ENCODE measurements around the gene HERPUD1.

Gene HERPUD1

DNA sequence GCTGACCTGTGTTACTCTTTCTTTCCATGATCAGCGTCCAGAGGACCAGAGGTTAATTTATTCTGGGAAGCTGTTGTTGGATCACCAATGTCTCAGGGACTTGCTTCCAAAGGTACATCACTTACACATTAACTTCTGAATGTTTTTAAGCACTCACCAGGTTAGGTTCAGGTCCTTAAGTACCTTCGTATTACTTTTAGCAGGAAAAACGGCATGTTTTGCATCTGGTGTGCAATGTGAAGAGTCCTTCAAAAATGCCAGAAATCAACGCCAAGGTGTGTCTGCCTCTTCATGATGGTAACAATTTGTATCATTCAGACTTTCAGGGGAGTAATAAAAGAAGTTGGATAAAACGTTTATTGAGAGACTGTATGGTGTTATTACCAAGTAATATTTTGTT is 3.3 kb downstream of the HERPUD1 start:
- Histone ChIP-seq H3K4me1 (ENCODE audit: control insufficient read depth, insufficient read depth, low read length, poor library complexity, severe bottlenecking) (no peaks in the 10 kb centered on the region), H3K9me3 (ENCODE audit: control insufficient read depth, low read length) (no peaks in the 10 kb centered on the region), H3K4me3 (ENCODE audit: extremely low read depth, insufficient read depth, low read length, poor library complexity, severe bottlenecking) (no peak overlapping the region), H3K36me3 (ENCODE audit: control insufficient read depth, insufficient read depth, low read length) (peaks cover 64% of the 10 kb centered on the region), H3K27ac (ENCODE audit: low read depth, low read length, severe bottlenecking) (no peak overlapping the region)
- WGBS, 2 experiments (ENCODE audit: insufficient coverage in 2 of 2), result 89 to 97% methylated on average over 3 to 4 of the region's 5 CpGs

GRCh38 chr16:56936491-56936890 is 4.5 kb downstream of the HERPUD1 start:
- Histone ChIP-seq H3K36me3 (ENCODE audit: control insufficient read depth, insufficient read depth, low read length) (peaks cover 77% of the 10 kb centered on the region), H3K9me3 (ENCODE audit: control insufficient read depth, low read length) (no peaks in the 10 kb centered on the region), H3K4me1 (ENCODE audit: control insufficient read depth, insufficient read depth, low read length, poor library complexity, severe bottlenecking) (no peaks in the 10 kb centered on the region), H3K4me3 (ENCODE audit: extremely low read depth, insufficient read depth, low read length, poor library complexity, severe bottlenecking) (no peak overlapping the region), H3K27ac (ENCODE audit: low read depth, low read length, severe bottlenecking) (no peak overlapping the region)
- WGBS, 2 experiments (ENCODE audit: insufficient coverage in 2 of 2), result 93 to 100% methylated on average over 2 to 4 of the region's 5 CpGs

DNA sequence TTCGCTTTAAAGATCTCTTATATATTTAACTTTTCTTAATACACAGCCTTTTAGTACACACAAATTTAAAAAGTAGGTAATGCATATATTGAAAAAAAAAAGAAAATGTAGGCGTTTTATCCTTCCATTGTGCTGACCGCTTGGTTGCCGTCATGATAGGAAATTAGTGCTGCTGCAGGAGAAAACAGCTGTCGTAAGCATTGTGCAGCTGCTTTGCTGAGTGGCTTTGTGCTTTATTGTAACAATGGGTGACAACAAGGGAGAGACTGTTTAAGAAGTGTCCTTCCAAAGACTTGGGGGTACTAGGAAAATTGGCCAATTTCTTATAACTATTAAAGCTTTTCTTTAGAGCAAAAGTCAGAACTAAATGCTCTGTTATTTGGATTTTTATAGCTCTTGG is 5.0 kb downstream of the HERPUD1 start:
- H3K36me3 ChIP-seq (ENCODE audit: control insufficient read depth, insufficient read depth, low read length), result peaks cover 81% of the 10 kb centered on the region

DNA sequence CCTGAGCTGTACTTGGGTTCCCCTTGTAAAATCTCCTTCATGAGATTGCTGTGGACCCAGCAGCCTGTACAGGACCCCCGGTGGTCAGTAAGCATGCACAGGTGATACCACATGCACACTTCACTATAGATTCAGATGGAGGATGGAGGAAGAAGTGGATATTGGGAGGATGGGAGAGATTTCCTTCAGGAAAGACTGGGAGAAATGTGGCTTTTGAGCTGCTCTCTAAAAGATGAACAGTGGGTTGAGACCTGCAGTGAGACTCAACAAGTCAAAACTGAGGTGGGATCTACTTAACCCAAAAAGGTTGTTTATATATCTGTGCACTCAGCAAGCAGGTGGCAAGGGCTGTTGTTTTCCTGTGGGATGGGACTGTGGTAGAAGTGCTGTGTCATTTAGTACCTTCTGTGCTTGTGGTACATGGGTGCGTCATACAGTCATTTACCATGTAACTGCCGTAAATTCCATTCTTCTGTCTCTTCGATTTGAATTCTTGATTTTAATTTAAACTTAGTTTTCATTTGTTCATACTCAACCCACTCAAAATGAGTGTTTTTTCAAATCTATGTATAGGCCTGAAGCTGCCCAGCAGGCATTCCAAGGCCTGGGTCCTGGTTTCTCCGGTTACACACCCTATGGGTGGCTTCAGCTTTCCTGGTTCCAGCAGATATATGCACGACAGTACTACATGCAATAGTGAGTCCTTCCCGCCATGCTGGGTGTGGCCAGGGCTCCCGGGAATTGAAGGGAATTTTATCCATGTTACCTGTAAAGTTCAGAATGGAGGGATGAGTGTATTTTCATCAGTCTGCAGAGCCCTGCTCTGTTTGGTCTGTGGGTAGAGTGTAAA is 6.9 kb downstream of the HERPUD1 start:
- Histone ChIP-seq H3K4me1 (ENCODE audit: control insufficient read depth, insufficient read depth, low read length, poor library complexity, severe bottlenecking) (no peaks in the 10 kb centered on the region), H3K27ac (ENCODE audit: low read depth, low read length, severe bottlenecking) (no peak overlapping the region), H3K4me3 (ENCODE audit: extremely low read depth, insufficient read depth, low read length, poor library complexity, severe bottlenecking) (no peak overlapping the region), H3K36me3 (ENCODE audit: control insufficient read depth, insufficient read depth, low read length) (peaks cover 96% of the 10 kb centered on the region), H3K9me3 (ENCODE audit: control insufficient read depth, low read length) (no peaks in the 10 kb centered on the region)
- WGBS, 2 experiments (ENCODE audit: insufficient coverage in 2 of 2), result 88 to 99% methylated on average over 4 to 6 of the region's 8 CpGs

More for the DNA sequence above, 5.0 kb downstream of the HERPUD1 start:
- H3K27ac ChIP-seq (ENCODE audit: low read depth, low read length, severe bottlenecking), result no peak overlapping the region
- no peaks in the 10 kb centered on the region for H3K9me3 ChIP-seq (ENCODE audit: control insufficient read depth, low read length)
- no peaks in the 10 kb centered on the region for H3K4me1 ChIP-seq (ENCODE audit: control insufficient read depth, insufficient read depth, low read length, poor library complexity, severe bottlenecking)
- WGBS, 2 experiments (ENCODE audit: insufficient coverage in 2 of 2), result 93 to 99% methylated on average over 4 of the region's 5 CpGs
- H3K4me3 ChIP-seq (ENCODE audit: extremely low read depth, insufficient read depth, low read length, poor library complexity, severe bottlenecking), result no peak overlapping the region

- Histone ChIP-seq H3K4me1 (ENCODE audit: control insufficient read depth, insufficient read depth, low read length, poor library complexity, severe bottlenecking) (no peaks in the 10 kb centered on the region), H3K36me3 (ENCODE audit: control insufficient read depth, insufficient read depth, low read length) (peaks cover 97% of the 10 kb centered on the region), H3K4me3 (ENCODE audit: extremely low read depth, insufficient read depth, low read length, poor library complexity, severe bottlenecking) (no peak overlapping the region)
Measured at GRCh38 chr16:56939801-56940200, 7.9 kb downstream of the HERPUD1 start.

GRCh38 chr16:56941092-56941491 is 9.2 kb downstream of the HERPUD1 start:
- Histone ChIP-seq H3K36me3 (ENCODE audit: control insufficient read depth, insufficient read depth, low read length) (peaks cover 96% of the 10 kb centered on the region), H3K4me3 (ENCODE audit: extremely low read depth, insufficient read depth, low read length, poor library complexity, severe bottlenecking) (no peak overlapping the region), H3K27ac (ENCODE audit: low read depth, low read length, severe bottlenecking) (no peak overlapping the region), H3K9me3 (ENCODE audit: control insufficient read depth, low read length) (no peaks in the 10 kb centered on the region), H3K4me1 (ENCODE audit: control insufficient read depth, insufficient read depth, low read length, poor library complexity, severe bottlenecking) (no peaks in the 10 kb centered on the region)
- WGBS, 2 experiments (ENCODE audit: insufficient coverage in 2 of 2), result 100% methylated on average over 1 of the region's 2 CpGs; no CpG with 5 or more reads in 1 of the 2 experiments

More at GRCh38 chr16:56939801-56940200, 7.9 kb downstream of the HERPUD1 start:
- 96 to 100% methylated on average over 2 to 4 of the region's 4 CpGs for WGBS, 2 experiments (ENCODE audit: insufficient coverage in 2 of 2)
- Histone ChIP-seq H3K9me3 (ENCODE audit: control insufficient read depth, low read length) (no peaks in the 10 kb centered on the region), H3K27ac (ENCODE audit: low read depth, low read length, severe bottlenecking) (no peak overlapping the region)

DNA sequence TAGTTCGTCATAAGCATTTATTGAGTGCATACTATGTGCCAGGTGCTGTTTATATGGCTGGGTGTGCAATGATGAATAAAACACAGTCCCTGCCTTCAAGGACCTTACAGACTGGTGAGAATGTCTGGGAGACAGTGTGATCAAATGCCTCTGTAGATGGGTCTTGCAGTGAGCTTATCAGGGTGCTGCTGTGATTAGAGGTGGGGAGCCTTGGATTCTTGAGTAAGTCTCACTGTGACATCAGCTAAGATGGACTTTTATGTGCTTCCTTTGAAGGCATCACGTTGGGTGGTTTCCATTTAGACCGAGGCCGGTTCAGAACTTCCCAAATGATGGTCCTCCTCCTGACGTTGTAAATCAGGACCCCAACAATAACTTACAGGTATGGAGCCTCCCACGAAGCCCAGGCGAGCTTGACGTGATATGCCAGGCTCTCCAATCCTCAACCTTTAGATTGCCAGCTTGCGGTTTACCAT is 10.0 kb downstream of the HERPUD1 start:
- H3K4me1 ChIP-seq (ENCODE audit: control insufficient read depth, insufficient read depth, low read length, poor library complexity, severe bottlenecking), result no peaks in the 10 kb centered on the region
- H3K4me3 ChIP-seq (ENCODE audit: extremely low read depth, insufficient read depth, low read length, poor library complexity, severe bottlenecking), result no peak overlapping the region
- peaks cover 96% of the 10 kb centered on the region for H3K36me3 ChIP-seq (ENCODE audit: control insufficient read depth, insufficient read depth, low read length)
- no peaks in the 10 kb centered on the region for H3K9me3 ChIP-seq (ENCODE audit: control insufficient read depth, low read length)
- WGBS, 2 experiments (ENCODE audit: insufficient coverage in 2 of 2), result 93 to 94% methylated on average over 5 to 8 of the region's 9 CpGs
- H3K27ac ChIP-seq (ENCODE audit: low read depth, low read length, severe bottlenecking), result no peak overlapping the region

GRCh38 chr16:56943761-56944375 is 11.9 kb downstream of the HERPUD1 start:
- no peaks in the 10 kb centered on the region for H3K9me3 ChIP-seq (ENCODE audit: control insufficient read depth, low read length)
- no peak overlapping the region for H3K4me3 ChIP-seq (ENCODE audit: extremely low read depth, insufficient read depth, low read length, poor library complexity, severe bottlenecking)
- WGBS, 2 experiments (ENCODE audit: insufficient coverage in 2 of 2), result 98% methylated on average over 4 of the region's 6 CpGs
- H3K27ac ChIP-seq (ENCODE audit: low read depth, low read length, severe bottlenecking), result no peak overlapping the region
- H3K36me3 ChIP-seq (ENCODE audit: control insufficient read depth, insufficient read depth, low read length), result peaks cover 78% of the 10 kb centered on the region
- no peaks in the 10 kb centered on the region for H3K4me1 ChIP-seq (ENCODE audit: control insufficient read depth, insufficient read depth, low read length, poor library complexity, severe bottlenecking)

DNA sequence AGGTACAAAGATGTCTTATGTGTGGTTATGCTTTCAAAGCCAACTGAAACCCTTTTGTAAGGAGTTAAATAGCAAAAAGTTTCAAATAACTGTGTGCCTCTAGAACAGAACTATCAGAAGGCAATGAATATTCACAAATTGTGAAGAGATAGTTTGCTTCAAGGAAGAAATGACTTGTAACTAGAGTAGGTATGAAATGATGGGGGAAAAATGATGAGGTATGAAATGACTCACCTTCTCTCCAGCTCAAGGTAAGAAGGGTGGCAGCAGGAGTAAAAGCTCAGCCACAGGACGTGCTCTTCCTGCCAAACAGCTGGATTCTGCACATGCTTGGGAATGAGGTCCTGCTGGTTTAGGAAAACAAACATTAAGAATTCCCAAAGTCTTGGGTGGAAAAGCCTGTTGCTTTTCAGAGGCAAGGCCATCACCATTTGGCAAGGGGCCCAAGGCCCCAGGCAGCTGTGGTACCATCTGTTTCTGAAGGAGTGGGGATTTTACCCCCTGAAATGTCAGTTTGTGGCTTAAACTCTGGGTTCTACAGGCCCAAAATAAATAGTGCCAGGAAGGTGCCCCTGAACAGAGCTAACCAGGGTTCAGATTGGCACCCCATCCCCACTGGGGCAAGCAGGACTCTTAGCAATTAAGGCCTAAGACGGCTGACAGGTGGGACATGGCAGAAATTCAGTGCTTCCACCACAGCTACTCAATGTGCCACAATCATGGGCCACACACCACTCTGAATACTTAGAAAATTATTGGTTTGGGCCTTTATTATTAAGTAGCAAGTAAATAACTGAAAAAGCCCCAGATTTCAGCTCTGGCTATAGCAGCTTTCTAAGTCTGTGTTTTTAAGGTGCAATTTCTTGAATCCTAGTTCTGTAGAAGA is 13.3 kb downstream of the HERPUD1 start:
- H3K27ac ChIP-seq (ENCODE audit: low read depth, low read length, severe bottlenecking), result no peak overlapping the region
- H3K9me3 ChIP-seq (ENCODE audit: control insufficient read depth, low read length), result no peaks in the 10 kb centered on the region
- H3K4me3 ChIP-seq (ENCODE audit: extremely low read depth, insufficient read depth, low read length, poor library complexity, severe bottlenecking), result no peak overlapping the region
- H3K4me1 ChIP-seq (ENCODE audit: control insufficient read depth, insufficient read depth, low read length, poor library complexity, severe bottlenecking), result no peaks in the 10 kb centered on the region
- WGBS, 2 experiments (ENCODE audit: insufficient coverage in 2 of 2), result 67 to 100% methylated on average over 1 of the region's 2 CpGs
- peaks cover 65% of the 10 kb centered on the region for H3K36me3 ChIP-seq (ENCODE audit: control insufficient read depth, insufficient read depth, low read length)

- no peaks in the 10 kb centered on the region for H3K4me1 ChIP-seq (ENCODE audit: control insufficient read depth, insufficient read depth, low read length, poor library complexity, severe bottlenecking)
- H3K36me3 ChIP-seq (ENCODE audit: control insufficient read depth, insufficient read depth, low read length), result peaks cover 57% of the 10 kb centered on the region
- 93 to 97% methylated on average over 5 to 8 of the region's 12 CpGs for WGBS, 2 experiments (ENCODE audit: insufficient coverage in 2 of 2)
- no peaks in the 10 kb centered on the region for H3K9me3 ChIP-seq (ENCODE audit: control insufficient read depth, low read length)
- H3K4me3 ChIP-seq (ENCODE audit: extremely low read depth, insufficient read depth, low read length, poor library complexity, severe bottlenecking), result no peak overlapping the region
- no peak overlapping the region for H3K27ac ChIP-seq (ENCODE audit: low read depth, low read length, severe bottlenecking)
Measured at GRCh38 chr16:56945847-56946527, 14.0 kb downstream of the HERPUD1 start.

Data from mesodermal cell (in vitro differentiated cells).